ENCODE data around the gene CTNNA1.

The CTNNA1 gene

DNA sequence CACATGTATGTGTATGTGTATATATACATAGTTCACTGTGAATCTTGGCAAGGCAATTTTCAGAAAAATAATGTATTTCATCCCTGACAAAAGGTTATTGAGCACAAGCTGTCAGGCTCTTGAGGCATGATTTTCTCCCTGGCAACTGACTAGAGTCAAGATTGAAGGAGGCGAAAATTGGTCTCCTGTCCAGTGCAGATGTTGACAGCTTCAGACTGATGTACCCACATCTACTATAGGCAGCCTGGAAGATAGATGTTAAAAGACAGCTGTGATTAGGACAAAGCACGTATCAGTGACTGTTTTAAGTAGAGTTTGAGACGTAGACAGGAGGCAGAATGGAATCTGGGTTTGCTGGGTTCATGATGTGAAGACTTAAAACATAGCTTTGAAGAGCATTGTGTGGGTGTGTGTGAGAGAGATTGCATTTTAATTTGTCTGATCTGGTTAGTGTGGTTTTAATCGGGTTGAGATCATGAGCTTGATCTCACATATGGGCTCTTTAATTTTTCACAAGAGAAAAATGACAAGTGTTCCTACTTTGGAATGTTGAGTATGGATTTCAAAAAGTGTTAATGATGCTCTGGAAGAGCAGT lies 39.1 kb downstream of the CTNNA1 start:
- TF ChIP-seq ZNF830 (tag by site-specific recombination; IDR thresholded peaks at IDR 0.05; ENCODE audit: low read depth) (no peak), ZFHX2 (tag by site-specific recombination; conservative IDR thresholded peaks at IDR 0.05) (0 out of 2 replicates have a peak, but pooled peaks have one; percentile 20)

GRCh38 chr5:138793575-138793974 lies 40.4 kb downstream of the CTNNA1 start:
- H3K36me3 ChIP-seq (ENCODE audit: control insufficient read depth in 2 of 2, insufficient read depth in 1 of 2, low read length in 2 of 2), result peaks cover 0 to 6% of the 10 kb centered on the region in 2 experiments; a peak in 2 of 3 replicates
- H3K9me3 ChIP-seq (ENCODE audit: control insufficient read depth, insufficient read depth, low read depth, low read length), result no peaks in the 10 kb centered on the region
- no peak overlapping the region for H3K27ac ChIP-seq (ENCODE audit: extremely low read depth, low read depth, low read length)
- H3K4me1 ChIP-seq (ENCODE audit: control insufficient read depth, insufficient read depth, low read length), result peaks cover 3% of the 10 kb centered on the region
- H3K4me3 ChIP-seq (ENCODE audit: low read depth, low read length), result no peak overlapping the region
- ChIA-PET CTCF (interaction anchor here (0.6 to 2.2 kb wide), 4 partner anchors 10 to 193 kb away, joined by 3 to 7 read pairs (median 3); no protein-coding TSS in a partner anchor), POLR2A (no interaction called here)
- TF ChIP-seq ZNF202 (tag by site-specific recombination; IDR thresholded peaks at IDR 0.05; ENCODE audit: borderline replicate concordance) (no peak), PRDM6 (tag by site-specific recombination; IDR thresholded peaks at IDR 0.05) (0 out of 2 replicates have a peak, but pooled peaks have one; percentile 2)

More for the DNA sequence above, 39.1 kb downstream of the CTNNA1 start:
- ChIA-PET POLR2A (interaction anchor here (0.6 kb wide), 1 partner anchor 758 kb away, joined by 6 read pairs; no protein-coding TSS in a partner anchor), CTCF (interaction anchor here (0.7 to 2.2 kb wide), 5 partner anchors 9 to 34 kb away, joined by 3 to 7 read pairs (median 3); no protein-coding TSS in a partner anchor)
- peaks cover 0 to 6% of the 10 kb centered on the region in 2 experiments; a peak in 2 of 3 replicates for H3K36me3 ChIP-seq (ENCODE audit: control insufficient read depth in 2 of 2, insufficient read depth in 1 of 2, low read length in 2 of 2)
- no peaks in the 10 kb centered on the region; the same call in 1 of the 2 replicates for H3K4me1 ChIP-seq (ENCODE audit: control insufficient read depth, insufficient read depth, low read length)
- no peak overlapping the region for H3K27ac ChIP-seq (ENCODE audit: extremely low read depth, low read depth, low read length)
- no peak overlapping the region for H3K4me3 ChIP-seq (ENCODE audit: low read depth, low read length)
- no peaks in the 10 kb centered on the region for H3K9me3 ChIP-seq (ENCODE audit: control insufficient read depth, insufficient read depth, low read depth, low read length)

- H3K4me3 ChIP-seq (ENCODE audit: low read depth, low read length), result no peak overlapping the region
- no peaks in the 10 kb centered on the region for H3K9me3 ChIP-seq (ENCODE audit: control insufficient read depth, insufficient read depth, low read depth, low read length)
- TF ChIP-seq ZNF404 (tag by site-specific recombination; IDR thresholded peaks at IDR 0.05) (no peak), ZNF514 (tag by site-specific recombination; IDR thresholded peaks at IDR 0.05) (no peak), FEZF1 (tag by site-specific recombination; IDR thresholded peaks at IDR 0.05) (peak; percentile 65), OSR2 (tag by site-specific recombination; IDR thresholded peaks at IDR 0.05) (0 out of 2 replicates have a peak, but pooled peaks have one; percentile 16), ZBTB11 (tag by site-specific recombination; conservative IDR thresholded peaks at IDR 0.05; ENCODE audit: low read depth) (no peak), ZBTB1 (tag by site-specific recombination; IDR thresholded peaks at IDR 0.05) (no peak), WT1 (tag by site-specific recombination; IDR thresholded peaks at IDR 0.05) (peak; percentile 52), ZNF560 (tag by site-specific recombination; IDR thresholded peaks at IDR 0.05; ENCODE audit: borderline replicate concordance) (no peak)
- no peaks in the 10 kb centered on the region for H3K36me3 ChIP-seq (ENCODE audit: control insufficient read depth in 2 of 2, insufficient read depth in 1 of 2, low read length in 2 of 2)
- POLR2A ChIA-PET, result no interaction called here
- no peak overlapping the region for H3K27ac ChIP-seq (ENCODE audit: extremely low read depth, low read depth, low read length)
- peaks cover 7% of the 10 kb centered on the region for H3K4me1 ChIP-seq (ENCODE audit: control insufficient read depth, insufficient read depth, low read length)
- CTCF ChIA-PET, result interaction anchor here (0.7 kb wide), 1 partner anchor 96 kb away, joined by 3 read pairs; no protein-coding TSS in a partner anchor
Measured at GRCh38 chr5:138803285-138803684, 50.1 kb downstream of the CTNNA1 start.

Measured in HEK293 (cell line).